HG03060 (cell line): ENCODE data around the gene CNTNAP2.

Experiments
- ATAC-seq: cut with Tn5 transposase; IDR thresholded peaks from one replicate; pipeline ENCODE4 v1.9.1; 2021; ENCODE audit warnings: low read depth, moderate number of reproducible peaks; ENCODE audit not compliant: unreplicated experiment

Gene CNTNAP2

GRCh38 chr7:147857152-147858140 is 1740.8 kb downstream of the CNTNAP2 start:
- no peak for ATAC-seq

GRCh38 chr7:147858421-147858820 is 1741.8 kb downstream of the CNTNAP2 start:
- no peak for ATAC-seq

- no peak for ATAC-seq
These were observed 1742.4 kb downstream of the CNTNAP2 start for GRCh38 chr7:147859033-147859432.

GRCh38 chr7:147859486-147859885 is 1742.9 kb downstream of the CNTNAP2 start:
- no peak for ATAC-seq

- no peak for ATAC-seq
These were observed 1744.6 kb downstream of the CNTNAP2 start for GRCh38 chr7:147861058-147861716.

GRCh38 chr7:147861945-147862344 is 1745.3 kb downstream of the CNTNAP2 start:
- no peak for ATAC-seq

- no peak for ATAC-seq
These were observed 1752.9 kb downstream of the CNTNAP2 start for GRCh38 chr7:147869456-147869855.

GRCh38 chr7:147878912-147879661 is 1762.5 kb downstream of the CNTNAP2 start:
- ATAC-seq: no peak

GRCh38 chr7:147885869-147886268 is 1769.3 kb downstream of the CNTNAP2 start:
- ATAC-seq: no peak

GRCh38 chr7:147894271-147894670 is 1777.7 kb downstream of the CNTNAP2 start:
- no peak for ATAC-seq

GRCh38 chr7:147896121-147896520 is 1779.5 kb downstream of the CNTNAP2 start:
- no peak for ATAC-seq

GRCh38 chr7:147903536-147904218 is 1787.1 kb downstream of the CNTNAP2 start:
- ATAC-seq: no peak

GRCh38 chr7:147904219-147904576 is 1787.6 kb downstream of the CNTNAP2 start:
- ATAC-seq: no peak

- ATAC-seq: no peak
These were observed 1793.0 kb downstream of the CNTNAP2 start for GRCh38 chr7:147909431-147910148.

GRCh38 chr7:147911201-147911601 is 1794.6 kb downstream of the CNTNAP2 start:
- ATAC-seq: no peak

- ATAC-seq: no peak
These were observed 1795.7 kb downstream of the CNTNAP2 start for GRCh38 chr7:147912291-147912690.

GRCh38 chr7:147912946-147913638 is 1796.5 kb downstream of the CNTNAP2 start:
- ATAC-seq: no peak

GRCh38 chr7:147915781-147916180 is 1799.2 kb downstream of the CNTNAP2 start:
- ATAC-seq: no peak

GRCh38 chr7:147916573-147916972 is 1800.0 kb downstream of the CNTNAP2 start:
- no peak for ATAC-seq
